GM12864 (cell line): ENCODE measurements around the gene SLC8A3.

Source experiments
- DNase-seq: peaks from one replicate; pipeline ENCODE4 v3.0.0-alpha.2; 2011; ENCODE audit warnings: low read depth
- H3K4me3 ChIP-seq: 2 replicates; pipeline ENCODE4 v1.5.1; 2011; ENCODE audit warnings: mild to moderate bottlenecking, low read depth, low read length, control low read depth
- TF ChIP-seq, protein P1 (sequence below): IDR thresholded peaks from 2 replicates; pipeline ENCODE4 v1.5.1; 2011; ENCODE audit warnings: low read depth, mild to moderate bottlenecking, moderate library complexity, low read length, control low read depth, inconsistent platforms; ENCODE audit errors: missing control alignments

The SLC8A3 gene

GRCh38 chr14:70171726-70172125 is 17.0 kb downstream of the SLC8A3 start:
- TF ChIP-seq, protein P1, sequence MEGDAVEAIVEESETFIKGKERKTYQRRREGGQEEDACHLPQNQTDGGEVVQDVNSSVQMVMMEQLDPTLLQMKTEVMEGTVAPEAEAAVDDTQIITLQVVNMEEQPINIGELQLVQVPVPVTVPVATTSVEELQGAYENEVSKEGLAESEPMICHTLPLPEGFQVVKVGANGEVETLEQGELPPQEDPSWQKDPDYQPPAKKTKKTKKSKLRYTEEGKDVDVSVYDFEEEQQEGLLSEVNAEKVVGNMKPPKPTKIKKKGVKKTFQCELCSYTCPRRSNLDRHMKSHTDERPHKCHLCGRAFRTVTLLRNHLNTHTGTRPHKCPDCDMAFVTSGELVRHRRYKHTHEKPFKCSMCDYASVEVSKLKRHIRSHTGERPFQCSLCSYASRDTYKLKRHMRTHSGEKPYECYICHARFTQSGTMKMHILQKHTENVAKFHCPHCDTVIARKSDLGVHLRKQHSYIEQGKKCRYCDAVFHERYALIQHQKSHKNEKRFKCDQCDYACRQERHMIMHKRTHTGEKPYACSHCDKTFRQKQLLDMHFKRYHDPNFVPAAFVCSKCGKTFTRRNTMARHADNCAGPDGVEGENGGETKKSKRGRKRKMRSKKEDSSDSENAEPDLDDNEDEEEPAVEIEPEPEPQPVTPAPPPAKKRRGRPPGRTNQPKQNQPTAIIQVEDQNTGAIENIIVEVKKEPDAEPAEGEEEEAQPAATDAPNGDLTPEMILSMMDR = no peak
- H3K4me3 ChIP-seq = no peak overlapping the region
- DNase-seq = no peak

DNA sequence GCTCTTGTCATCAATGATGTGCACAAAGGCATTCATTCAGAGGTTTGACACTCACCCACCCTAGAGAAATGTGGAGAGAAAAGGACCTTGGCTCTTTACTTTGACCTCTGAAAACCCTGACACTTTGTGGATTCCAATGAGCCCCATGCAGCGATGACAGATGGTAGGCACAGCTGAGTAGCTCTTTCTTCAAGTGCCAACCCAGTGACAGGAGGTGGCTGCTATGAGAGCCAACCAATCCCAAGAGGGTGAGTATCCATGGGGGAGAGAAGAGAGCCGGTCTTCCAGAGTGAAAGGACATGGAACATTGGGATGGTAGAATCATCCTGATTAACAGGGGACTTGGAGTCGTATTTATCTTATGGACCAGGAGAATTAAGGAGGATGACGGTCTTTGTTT is 17.8 kb downstream of the SLC8A3 start:
- H3K4me3 ChIP-seq = no peak overlapping the region
- no peak for DNase-seq
- TF ChIP-seq, protein P1 = no peak

DNA sequence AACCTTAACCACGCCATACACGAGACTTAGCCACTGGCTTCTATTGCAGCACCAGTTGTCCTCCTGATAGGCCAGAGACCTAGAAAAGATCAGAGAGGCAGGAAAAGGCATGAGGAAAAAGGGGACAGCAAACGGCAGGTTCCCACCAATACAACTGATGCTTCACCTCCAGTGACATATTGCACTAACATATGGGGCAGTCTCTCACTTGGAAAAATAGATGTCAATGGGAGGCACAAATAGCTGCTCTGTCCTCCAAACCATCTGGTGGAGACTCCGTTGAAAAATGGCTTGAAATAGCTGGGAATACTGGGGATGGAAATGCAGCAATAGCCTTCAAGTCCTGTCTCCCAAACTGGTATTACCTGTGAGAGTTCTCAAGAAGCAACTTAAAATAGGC is 20.3 kb downstream of the SLC8A3 start:
- H3K4me3 ChIP-seq = no peak overlapping the region
- DNase-seq = no peak
- TF ChIP-seq, protein P1 = no peak

DNA sequence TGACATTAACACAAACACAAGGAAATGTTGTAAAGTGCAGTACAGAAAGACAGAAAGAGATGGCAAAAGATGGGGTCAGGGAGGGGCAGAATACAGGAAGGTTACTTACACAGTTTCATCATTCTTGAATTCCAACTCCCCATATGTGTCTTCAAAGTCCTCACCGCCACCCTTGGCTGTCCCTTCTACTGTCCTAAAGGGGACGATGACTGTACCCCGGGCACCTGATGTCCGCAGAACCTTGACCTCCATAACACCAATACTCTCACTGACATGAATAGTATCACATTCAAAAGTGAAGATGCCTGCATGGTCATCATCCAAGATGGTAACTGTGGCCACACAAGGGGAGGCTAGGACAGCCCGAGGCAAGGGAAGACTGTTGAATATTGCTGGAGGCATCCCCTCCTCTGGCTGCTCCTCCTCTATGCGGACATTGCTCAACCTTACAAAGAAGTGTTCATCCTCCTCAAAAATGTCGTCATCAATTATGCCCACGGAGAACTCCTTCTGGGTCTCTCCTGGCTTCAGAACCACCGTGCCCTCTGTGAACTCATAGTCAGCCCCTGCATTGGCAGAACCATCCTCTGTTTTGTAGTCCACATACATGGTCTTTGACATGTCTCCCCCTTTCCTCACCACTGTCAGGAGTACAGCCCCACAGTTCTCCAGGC is 22.1 kb downstream of the SLC8A3 start:
- TF ChIP-seq, protein P1 = no peak
- DNase-seq = no peak

DNA sequence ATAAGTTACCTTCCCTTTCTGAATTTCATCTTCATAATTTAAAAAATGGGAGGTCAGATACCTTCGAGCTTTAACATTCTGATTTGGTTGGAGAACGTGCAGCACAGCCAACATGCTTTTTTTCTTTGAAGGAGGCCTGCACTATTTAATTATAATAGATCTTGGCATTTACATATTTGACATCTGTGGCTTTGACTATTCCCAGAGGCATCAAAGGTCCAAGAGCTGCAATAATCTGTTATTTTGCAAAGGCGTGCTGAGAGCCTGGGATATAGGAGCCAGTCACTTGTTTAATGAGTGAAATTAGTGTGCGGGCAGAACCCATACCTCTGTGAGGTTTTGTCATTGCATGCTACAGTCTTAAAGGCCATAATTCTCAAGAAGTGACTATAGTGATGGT is 26.4 kb downstream of the SLC8A3 start:
- no peak overlapping the region for H3K4me3 ChIP-seq
- TF ChIP-seq, protein P1 = no peak
- DNase-seq = no peak

More for the DNA sequence above, 22.1 kb downstream of the SLC8A3 start:
- no peak overlapping the region for H3K4me3 ChIP-seq

- TF ChIP-seq, protein P1 = no peak
- DNase-seq = no peak
- no peak overlapping the region for H3K4me3 ChIP-seq
These were observed 32.2 kb downstream of the SLC8A3 start for GRCh38 chr14:70156592-70156991.

DNA sequence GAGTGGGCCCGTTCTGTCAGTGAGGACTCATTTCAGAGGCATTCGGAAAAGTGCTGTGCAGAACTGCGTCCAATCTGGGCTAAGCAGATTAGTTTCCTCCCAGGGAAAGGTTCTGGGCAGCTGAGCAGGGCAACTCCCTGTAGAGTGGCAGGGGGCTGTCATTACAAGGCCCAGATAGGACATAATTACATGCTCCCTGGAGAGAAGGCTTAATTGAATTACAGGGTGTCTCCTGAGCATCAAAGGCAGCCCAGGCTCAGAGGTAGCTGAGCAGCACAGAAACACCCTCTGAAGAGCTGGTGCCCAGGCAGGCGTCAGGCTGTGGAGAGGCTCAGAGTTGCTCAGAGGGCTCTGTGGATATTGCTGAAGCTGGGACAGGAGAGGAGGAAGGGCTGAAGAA is 36.0 kb downstream of the SLC8A3 start:
- DNase-seq = no peak
- H3K4me3 ChIP-seq = no peak overlapping the region
- TF ChIP-seq, protein P1 = no peak
